ENCODE results near the gene ACTL8.

The ACTL8 gene, protein sequence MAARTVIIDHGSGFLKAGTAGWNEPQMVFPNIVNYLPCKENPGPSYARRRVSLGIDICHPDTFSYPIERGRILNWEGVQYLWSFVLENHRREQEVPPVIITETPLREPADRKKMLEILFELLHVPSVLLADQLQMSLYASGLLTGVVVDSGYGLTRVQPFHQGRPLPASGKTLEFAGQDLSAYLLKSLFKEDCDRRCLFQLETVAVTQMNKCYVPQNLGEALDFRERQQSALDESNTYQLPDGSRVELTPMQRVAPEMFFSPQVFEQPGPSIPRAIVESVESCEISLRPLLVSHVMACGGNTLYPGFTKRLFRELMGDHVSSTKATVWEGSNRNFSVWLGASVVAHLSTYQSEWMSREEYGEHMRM

GRCh38 chr1:17755120-17755519 lies at the start of gene ACTL8:
ACTL8 (plus strand) TSS chr1:17755333; CDS start chr1:17823009, 67,676 bp downstream.
- no peak for DNase-seq (ENCODE audit: low read depth)

DNA sequence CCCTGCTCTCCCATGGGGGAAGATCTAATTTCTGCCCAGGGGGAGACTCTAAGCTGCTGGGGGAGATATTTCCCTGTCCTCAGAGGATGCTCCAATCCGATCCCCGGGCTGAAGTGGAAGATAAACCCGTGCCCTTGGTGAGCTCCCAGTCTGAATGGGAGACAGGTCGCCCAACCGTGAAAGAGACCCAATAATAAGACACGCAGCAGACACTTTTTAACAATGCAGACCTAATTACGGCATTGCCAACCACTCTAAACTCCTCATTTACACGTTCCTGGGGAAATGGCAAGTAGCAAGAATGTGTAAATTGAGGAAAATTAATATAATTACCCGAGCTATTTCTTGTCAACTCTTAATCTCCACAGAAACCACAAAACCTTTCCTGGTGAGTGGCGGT lies 48.7 kb upstream of the ACTL8 start:
- no peak for DNase-seq (ENCODE audit: low read depth)

- no peak for DNase-seq (ENCODE audit: low read depth)
These were observed 45.2 kb upstream of the ACTL8 start for GRCh38 chr1:17709981-17710380.

- DNase-seq (ENCODE audit: low read depth): no peak
These were observed 44.1 kb upstream of the ACTL8 start for GRCh38 chr1:17710889-17711576.

DNA sequence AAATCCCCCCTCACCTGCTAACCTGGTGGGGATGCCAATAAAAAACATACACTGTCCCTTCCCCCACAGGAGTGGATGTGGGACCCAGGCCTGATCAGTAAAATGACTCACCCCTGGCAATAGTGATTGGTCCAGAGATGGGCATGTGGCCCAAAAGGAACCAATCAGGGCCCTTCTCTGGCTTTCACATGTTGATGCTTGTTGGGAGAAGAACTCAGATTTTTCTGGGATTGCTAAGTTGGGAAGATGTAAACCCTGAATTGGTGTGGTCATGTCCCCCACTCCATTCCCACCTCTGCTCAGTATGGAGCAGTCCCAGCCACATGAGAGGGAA lies 43.6 kb upstream of the ACTL8 start:
- no peak for DNase-seq (ENCODE audit: low read depth)

- no peak for DNase-seq (ENCODE audit: low read depth)
These were observed 43.2 kb upstream of the ACTL8 start for GRCh38 chr1:17711941-17712340.

GRCh38 chr1:17713993-17714392 lies 41.1 kb upstream of the ACTL8 start:
- DNase-seq (ENCODE audit: low read depth): no peak

GRCh38 chr1:17717594-17718535 lies 37.3 kb upstream of the ACTL8 start:
- DNase-seq (ENCODE audit: low read depth): no peak

GRCh38 chr1:17719874-17720273 lies 35.3 kb upstream of the ACTL8 start:
- no peak for DNase-seq (ENCODE audit: low read depth)

GRCh38 chr1:17721444-17721843 lies 33.7 kb upstream of the ACTL8 start:
- no peak for DNase-seq (ENCODE audit: low read depth)

DNA sequence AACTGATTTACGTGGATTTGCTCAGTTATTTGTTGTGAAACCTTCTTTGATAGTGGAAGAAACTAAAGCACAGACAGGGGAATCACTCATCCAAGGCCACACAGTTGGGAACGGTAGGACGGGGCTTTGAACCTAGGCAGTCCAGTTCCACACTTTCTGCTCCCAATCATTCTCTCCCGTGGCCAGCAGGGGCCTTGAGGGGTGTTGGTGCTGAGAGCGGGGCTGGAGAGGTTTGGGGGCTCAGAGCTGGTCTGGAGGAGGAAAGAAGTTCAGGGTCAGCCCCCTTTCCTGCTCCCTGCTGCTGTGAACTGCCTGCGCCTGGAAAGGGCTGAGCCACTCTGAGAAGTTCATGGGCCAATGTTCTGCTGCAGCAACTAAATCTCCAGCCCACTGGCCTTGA lies 31.4 kb upstream of the ACTL8 start:
- no peak for DNase-seq (ENCODE audit: low read depth)

DNA sequence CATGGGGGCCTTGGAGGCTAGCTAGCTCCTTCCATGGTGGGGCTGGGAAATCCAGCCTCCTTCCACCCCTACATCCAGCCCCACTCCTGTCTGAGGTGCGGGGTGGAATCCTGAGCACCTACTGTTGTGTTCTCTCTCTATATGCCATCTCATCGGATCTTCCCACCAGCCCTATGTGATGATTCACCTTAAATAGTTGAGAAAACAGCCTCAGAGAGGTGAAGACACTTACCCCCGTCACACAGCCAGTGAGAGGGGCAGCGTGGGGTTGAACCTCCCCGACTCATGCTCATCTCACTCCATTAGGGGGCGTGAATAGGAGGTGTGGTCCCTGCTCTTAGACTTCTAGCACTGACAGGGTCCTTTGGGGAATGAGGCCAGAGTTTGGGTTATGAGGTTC lies 31.0 kb upstream of the ACTL8 start:
- no peak for DNase-seq (ENCODE audit: low read depth)

DNA sequence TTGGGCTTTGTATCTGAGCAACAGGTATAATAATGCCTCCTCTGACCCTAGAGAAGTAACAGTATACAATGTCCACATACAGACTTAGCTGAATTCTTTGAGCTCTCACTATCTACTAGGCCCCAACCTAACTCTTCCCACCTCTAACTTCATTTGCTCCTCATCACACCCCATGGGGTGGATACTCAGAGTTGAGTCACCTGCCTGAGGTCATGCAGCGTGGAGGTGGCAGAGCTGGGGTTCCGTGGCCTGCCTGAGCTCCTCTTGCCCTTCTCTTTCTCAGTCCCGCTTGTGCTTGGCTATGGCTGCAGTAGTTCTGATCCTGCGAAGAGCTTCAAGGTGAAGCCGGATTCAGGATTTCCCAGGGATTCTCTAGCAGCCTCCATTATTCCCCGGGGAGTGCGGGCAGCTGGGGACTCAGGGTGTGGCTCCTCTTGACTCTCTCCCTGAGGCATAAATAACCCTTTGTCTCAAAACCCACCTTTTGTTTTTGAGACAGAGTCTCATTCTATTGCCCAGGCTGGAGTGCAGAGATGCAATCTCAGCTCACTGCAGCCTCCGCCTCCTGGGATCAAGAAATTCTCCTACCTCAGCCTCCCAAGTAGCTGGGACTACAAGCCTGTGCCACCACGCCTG lies 29.9 kb upstream of the ACTL8 start:
- DNase-seq (ENCODE audit: low read depth): no peak

GRCh38 chr1:17725811-17726582 lies 29.1 kb upstream of the ACTL8 start:
- no peak for DNase-seq (ENCODE audit: low read depth)

GRCh38 chr1:17728123-17728712 lies 26.9 kb upstream of the ACTL8 start:
- DNase-seq (ENCODE audit: low read depth): no peak

DNA sequence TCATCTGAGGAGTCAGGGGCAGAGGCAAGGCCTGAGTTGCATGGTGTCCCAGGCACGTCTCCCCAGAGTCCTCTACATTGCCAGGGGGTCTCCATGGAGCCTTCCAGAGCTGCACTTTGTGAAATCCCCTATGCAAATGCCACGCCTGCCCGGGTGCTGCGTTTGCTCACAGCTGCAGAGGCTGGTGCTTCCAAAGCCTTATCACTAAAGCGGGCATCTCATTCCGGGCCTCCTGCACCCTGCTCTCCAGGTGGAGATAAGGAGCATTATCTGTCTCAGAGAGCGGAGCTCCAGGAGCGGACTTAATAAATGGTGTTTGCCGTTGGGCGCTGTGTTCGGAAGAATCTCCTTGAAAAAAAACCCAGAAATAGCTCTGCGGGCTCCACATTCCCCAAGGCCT lies 25.9 kb upstream of the ACTL8 start:
- no peak for DNase-seq (ENCODE audit: low read depth)

- no peak for DNase-seq (ENCODE audit: low read depth)
These were observed 25.2 kb upstream of the ACTL8 start for GRCh38 chr1:17729909-17730308.

DNA sequence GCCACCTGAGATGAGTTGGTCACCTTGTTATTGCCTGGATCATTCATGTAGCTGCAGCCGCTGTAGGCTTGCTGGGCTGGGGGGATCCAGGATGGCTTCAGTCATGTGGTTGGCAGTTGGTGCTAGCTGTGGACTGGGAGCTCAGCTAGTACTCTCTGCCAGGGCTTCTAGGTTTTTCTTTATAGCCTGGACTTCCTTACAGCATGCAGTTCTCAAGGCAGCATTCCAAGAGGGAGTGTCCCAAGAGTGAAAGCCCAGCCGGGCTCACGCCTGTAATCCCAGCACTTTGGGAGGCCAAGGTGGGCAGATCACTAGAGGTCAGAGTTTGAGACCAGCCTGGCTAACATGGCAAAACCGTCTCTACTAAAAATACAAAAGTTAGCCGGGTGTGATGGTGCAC lies 23.7 kb upstream of the ACTL8 start:
- DNase-seq (ENCODE audit: low read depth): no peak

GRCh38 chr1:17732475-17732874 lies 22.7 kb upstream of the ACTL8 start:
- DNase-seq (ENCODE audit: low read depth): no peak

GRCh38 chr1:17733661-17734060 lies 21.5 kb upstream of the ACTL8 start:
- DNase-seq (ENCODE audit: low read depth): no peak

GRCh38 chr1:17734609-17735008 lies 20.5 kb upstream of the ACTL8 start:
- DNase-seq (ENCODE audit: low read depth): no peak
